Measurements from ENCODE around the gene MCM10.

MCM10 gene

GRCh38 chr10:13165177-13165576 lies 3.8 kb downstream of the MCM10 start:
- DNase-seq (ENCODE audit: low read depth): no peak

DNA sequence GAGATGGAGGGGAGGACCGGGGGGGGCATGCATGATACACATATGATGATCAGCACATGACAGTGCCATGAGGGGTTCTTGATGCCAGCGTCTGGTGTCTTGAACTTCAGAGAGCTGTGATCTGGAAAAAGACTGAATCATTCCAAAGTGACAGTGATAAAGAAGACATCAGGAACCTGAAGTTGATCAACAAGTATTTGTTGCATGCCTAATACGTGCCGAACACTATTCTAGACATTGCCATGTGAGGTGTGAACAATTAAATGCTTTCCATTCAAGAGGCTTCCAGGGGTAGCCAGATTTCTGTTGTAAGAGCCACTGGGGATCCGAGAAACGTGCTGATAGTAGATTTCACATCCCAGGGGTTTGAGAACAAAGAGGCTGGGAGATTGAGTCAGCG lies 6.2 kb downstream of the MCM10 start:
- no peak for DNase-seq (ENCODE audit: low read depth)

DNA sequence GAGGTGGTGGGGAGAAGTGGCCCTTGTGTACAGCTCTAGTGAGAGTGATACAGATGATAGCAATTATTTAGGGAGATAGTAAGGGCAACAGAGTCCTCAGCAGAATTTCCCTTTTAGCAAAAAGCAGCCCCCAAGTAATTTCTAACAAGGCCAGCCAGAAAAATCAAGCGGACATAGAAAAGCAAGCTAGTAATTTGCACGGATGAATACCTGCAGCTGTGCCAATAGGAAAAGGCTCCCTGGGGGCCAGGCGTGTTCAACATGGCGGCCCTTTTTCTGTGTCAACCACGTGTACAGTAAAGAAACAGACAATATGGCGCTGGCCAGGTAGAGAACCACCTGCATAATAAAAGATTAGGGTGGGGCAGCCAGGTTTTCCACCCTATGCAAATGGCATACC lies 7.4 kb downstream of the MCM10 start:
- no peak for DNase-seq (ENCODE audit: low read depth)

- DNase-seq (ENCODE audit: low read depth): no peak
Observed at GRCh38 chr10:13173616-13174015, 12.3 kb downstream of the MCM10 start.

- DNase-seq (ENCODE audit: low read depth): no peak
Observed at GRCh38 chr10:13180788-13181187, 19.4 kb downstream of the MCM10 start.

GRCh38 chr10:13182424-13182823 lies 21.1 kb downstream of the MCM10 start:
- DNase-seq (ENCODE audit: low read depth): no peak

DNA sequence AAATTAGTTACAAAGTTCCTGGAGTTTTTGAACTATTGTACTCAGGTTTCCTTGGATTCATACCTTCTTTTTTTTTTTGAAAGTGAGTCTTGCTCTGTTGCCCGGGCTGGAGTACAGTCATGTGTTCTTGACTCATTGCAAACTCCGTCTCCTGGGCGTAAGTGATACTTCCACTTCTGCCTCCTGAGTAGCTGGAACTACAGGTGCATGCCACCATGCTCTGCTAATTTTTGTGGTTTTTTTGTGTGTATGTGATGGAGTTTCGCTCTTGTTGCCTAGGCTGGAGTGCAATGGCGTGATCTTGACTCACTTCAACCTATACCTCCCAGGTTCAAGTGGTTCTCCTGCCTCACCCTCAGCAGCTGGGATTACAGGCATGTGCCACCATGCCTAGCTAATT lies 22.3 kb downstream of the MCM10 start:
- no peak for DNase-seq (ENCODE audit: low read depth)

GRCh38 chr10:13184276-13184675 lies 22.9 kb downstream of the MCM10 start:
- no peak for DNase-seq (ENCODE audit: low read depth)

DNA sequence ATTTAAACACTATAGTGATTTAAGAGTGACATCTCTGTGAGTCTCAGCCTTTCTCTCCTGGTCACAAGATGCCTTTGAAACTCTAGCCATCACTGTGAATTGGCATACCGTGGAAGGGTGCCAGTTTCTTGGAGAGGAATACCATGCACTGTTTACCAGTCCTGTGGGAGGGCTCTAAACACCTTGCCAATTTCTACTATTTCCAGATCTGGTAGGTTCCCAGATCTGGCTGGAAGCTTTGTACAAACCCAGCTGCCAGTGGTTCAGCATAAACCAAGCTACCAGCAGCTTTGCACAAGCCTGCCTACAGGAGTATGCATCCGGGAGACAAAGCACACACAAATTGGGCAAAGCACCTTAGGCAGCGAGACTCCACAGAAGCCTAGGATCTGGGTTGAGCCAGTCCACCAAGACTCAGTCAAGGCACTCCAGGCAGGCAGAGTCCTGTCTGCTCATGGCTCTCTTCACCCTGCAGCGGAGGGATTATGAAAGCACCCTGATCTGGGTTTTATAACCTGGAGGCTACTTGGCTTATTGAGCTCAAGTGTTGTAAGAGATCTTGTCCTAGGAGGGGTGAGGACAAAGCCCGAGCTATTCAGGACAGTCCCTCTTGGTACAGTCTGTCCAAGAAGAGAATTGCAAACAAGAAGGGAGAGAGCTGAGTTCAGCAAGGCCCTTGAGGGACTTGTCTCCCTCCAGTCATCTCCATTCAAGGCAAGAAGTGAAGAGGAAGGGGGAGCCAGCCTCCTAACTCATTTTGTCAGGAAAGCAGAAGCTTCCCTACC lies 23.6 kb downstream of the MCM10 start:
- no peak for DNase-seq (ENCODE audit: low read depth)

GRCh38 chr10:13187135-13187534 lies 25.8 kb downstream of the MCM10 start:
- DNase-seq (ENCODE audit: low read depth): no peak

- no peak for DNase-seq (ENCODE audit: low read depth)
Observed at GRCh38 chr10:13188593-13188992, 27.2 kb downstream of the MCM10 start.

- no peak for DNase-seq (ENCODE audit: low read depth)
Observed at GRCh38 chr10:13189961-13190360, 28.6 kb downstream of the MCM10 start.

DNA sequence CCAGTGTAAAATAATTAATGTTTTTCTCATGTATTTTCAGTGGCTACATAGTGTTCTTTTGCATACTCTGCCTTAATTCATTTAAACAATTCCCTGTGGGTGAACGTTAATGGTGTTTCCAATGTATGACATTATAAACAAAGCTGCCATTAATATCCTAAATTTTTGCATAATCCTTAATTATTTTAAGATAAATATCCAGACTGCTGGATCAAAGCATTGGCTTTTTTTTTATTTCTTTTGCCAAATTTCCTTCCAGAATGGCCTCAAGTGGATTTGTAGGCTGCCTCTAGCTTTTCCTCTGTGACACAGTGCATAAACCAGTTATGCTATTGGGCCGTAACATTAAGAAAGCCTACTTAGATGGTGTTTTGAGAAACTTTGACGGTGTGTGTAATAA lies 29.5 kb downstream of the MCM10 start:
- DNase-seq (ENCODE audit: low read depth): no peak

- DNase-seq (ENCODE audit: low read depth): no peak
Observed at GRCh38 chr10:13191362-13191761, 30.0 kb downstream of the MCM10 start.

DNA sequence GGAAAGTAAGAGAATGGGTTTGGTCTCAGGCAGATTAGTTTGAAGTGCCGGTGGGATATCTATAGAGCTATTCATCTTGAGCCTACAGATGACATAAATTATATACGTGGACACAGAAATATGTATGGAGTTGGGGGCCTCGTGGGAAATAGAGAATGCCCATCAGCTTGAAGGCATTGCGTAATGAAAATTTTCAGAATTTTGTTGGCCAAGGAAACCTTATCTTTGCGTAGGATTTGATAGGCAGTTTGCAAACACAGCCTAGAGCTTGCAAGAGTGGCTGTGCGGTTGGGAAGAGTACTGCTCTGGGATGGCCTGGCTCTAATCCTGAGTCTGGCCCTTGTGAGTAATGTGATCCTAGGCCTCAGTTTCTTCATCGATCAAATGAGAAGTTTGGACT lies 32.3 kb downstream of the MCM10 start:
- no peak for DNase-seq (ENCODE audit: low read depth)

DNA sequence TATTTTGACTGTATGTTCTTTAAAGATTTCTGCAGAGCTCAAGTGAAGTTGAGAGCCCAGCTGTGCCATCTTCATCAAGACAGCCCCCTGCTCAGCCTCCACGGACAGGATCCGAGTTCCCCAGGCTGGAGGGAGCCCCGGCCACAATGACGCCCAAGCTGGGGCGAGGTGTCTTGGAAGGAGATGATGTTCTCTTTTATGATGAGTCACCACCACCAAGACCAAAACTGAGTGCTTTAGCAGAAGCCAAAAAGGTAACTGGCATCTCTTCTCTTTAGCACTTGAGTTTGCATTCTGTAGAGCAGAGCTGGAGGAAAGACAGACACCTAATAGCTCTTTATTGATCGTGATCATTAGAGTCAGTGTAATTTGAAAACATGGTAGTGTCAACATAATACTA lies 33.7 kb downstream of the MCM10 start:
- DNase-seq (ENCODE audit: low read depth): no peak

DNA sequence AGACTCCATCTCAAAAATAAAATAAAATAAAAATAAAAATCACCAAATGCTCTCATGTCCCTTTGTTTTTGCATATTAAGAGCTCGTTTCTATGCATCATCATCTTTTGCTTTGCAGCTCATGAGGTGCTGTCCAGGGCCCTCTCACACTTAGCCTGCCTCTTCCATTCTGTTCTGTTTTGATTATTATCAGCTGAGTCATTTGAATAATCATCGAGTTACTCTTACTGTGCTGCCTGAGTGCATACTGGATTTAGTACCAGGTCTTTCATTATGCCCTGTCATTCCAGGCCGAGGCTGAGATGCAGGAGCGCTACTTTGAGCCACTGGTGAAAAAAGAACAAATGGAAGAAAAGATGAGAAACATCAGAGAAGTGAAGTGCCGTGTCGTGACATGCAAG lies 39.8 kb downstream of the MCM10 start:
- DNase-seq (ENCODE audit: low read depth): no peak

GRCh38 chr10:13206091-13206490 lies 44.7 kb downstream of the MCM10 start:
- DNase-seq (ENCODE audit: low read depth): no peak

DNA sequence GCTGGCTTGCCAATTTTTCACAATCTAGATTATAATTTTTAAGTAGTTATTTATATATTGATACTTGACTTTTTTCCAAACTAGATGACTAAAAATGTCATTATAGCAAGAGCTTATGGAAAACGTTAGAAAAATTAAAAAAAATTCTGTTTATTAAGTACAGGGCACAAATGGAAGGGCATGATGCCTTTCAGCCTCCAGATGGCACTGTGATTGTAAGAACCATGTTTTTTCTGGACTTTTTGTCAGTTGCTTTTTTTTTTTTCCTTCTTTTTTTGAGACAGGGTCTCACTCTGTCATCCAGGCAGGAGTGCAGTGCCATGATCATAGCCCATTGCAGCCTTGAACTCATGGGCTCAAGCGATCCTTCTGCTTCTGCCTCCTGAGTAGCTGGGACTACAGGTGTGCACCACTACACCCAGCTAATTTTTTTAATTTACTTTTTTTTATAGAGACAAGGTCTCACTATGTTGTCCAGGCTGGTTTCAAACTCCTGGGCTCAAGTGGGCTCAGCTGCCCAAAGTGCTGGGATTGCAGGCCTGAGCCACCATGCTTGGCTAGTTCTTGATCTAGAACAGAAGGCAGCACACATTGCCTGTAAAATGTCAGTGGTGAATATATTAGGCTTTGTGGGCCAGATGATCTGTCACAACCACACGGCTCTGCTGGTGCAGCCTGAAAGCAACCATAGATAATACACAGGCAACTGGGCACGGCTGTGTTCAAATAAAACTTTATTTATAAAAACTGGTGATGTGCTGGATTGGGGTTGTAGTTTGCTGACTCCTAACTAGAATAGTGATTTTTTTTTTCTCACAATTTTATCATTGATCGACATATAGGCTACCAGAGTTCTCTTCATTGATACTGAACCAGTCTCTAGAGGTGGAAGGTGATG lies 45.4 kb downstream of the MCM10 start:
- no peak for DNase-seq (ENCODE audit: low read depth)

GRCh38 chr10:13213163-13213562 lies 51.8 kb downstream of the MCM10 start:
- DNase-seq (ENCODE audit: low read depth): no peak

DNA sequence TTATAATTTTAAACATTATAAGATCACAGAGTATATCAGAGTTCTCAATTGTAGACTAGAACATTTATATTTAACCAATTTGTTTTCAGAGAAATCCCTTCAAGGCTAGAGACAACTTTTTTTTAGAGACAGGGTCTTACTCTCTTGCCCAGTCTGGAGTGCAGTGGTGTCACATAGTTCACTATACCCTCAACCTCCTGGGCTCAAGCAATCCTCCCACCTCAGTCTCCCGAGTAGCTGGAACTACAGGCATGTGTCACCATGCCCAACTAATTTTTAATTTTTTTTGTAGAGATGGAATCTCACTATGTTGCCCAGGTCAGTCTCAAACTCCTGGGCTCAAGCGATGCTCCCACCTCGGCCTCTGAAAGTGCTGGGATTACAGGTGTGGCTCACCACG lies 57.5 kb downstream of the MCM10 start:
- DNase-seq (ENCODE audit: low read depth): no peak

GRCh38 chr10:13219685-13220670 lies 58.6 kb downstream of the MCM10 start:
- no peak for DNase-seq (ENCODE audit: low read depth)

Data from stimulated activated CD8-positive, alpha-beta memory T cell treated with anti-CD3 and anti-CD28 coated beads, Interleukin-7, amount 100 ng/mL, for 24 hours (primary cell).